Cardiac muscle cell (in vitro differentiated cells and primary cell): ENCODE data around the gene DEPDC4. TPM values are rescaled to one million over a fixed set of nuclear protein-coding genes. Genes with fewer than 3 reads are reported as not detected.
"Not testable (repeated sequence)": the region's sequence is repeated elsewhere in the genome, so short reads cannot be mapped to it uniquely, and the experiment has no call there.

ENCODE experiments used
- DNase-seq, 2 donors: peaks; one replicate each; pipeline versions ENCODE4 v3.0.0 to v3.0.0-alpha.2; 2010 to 2017; ENCODE audit warnings: low read depth in 1 of 2, low spot score in 1 of 2
- H3K27ac ChIP-seq: fragments of 200-600 bp; sonication (generic); 2 replicates; pipeline ENCODE4 v1.5.1; 2016
- H3K27me3 ChIP-seq: fragments of 200-600 bp; sonication (generic); 2 replicates; pipeline ENCODE4 v1.6.0; 2016; ENCODE audit warnings: control low read depth
- H3K36me3 ChIP-seq: fragments of 200-600 bp; sonication (generic); 2 replicates; pipeline ENCODE4 v1.5.1; 2016; ENCODE audit warnings: control low read depth
- H3K4me1 ChIP-seq: fragments of 200-600 bp; sonication (generic); 2 replicates; pipeline ENCODE4 v1.8.1; 2017; ENCODE audit warnings: low read depth, mild to moderate bottlenecking, mixed run types
- H3K4me3 ChIP-seq: fragments of 200-600 bp; sonication (generic); 2 replicates; pipeline ENCODE4 v1.5.1; 2016; ENCODE audit warnings: mild to moderate bottlenecking
- H3K9me3 ChIP-seq: fragments of 200-600 bp; sonication (generic); 2 replicates; pipeline ENCODE4 v1.5.1; 2017; ENCODE audit warnings: low read depth, mild to moderate bottlenecking, control low read depth
- polyA plus RNA-seq: library from polyadenylated mRNA; unstranded; fragments of >200 nt; fragmentation: Nextera tagmentation; extraction: Ambion mirVana; gene quantifications from 2 replicates; pipeline ENCODE4 v1.2.1, GENCODE V29; 2016
- total RNA-seq: library from RNA; depleted of rRNA; stranded (reverse); fragments of >200 nt; gene quantifications from 2 replicates; pipeline ENCODE4 v1.2.3, GENCODE V29; 2016
- TF ChIP-seq, protein P1 (sequence below): IDR thresholded peaks from 2 replicates; pipeline ENCODE4 v1.5.1; 2012; ENCODE audit warnings: low read depth, mild to moderate bottlenecking, low read length

Gene DEPDC4
- total and polyA plus RNA-seq, 2 experiments from 2014 or later: 1.5 to 5.4 TPM

DNA sequence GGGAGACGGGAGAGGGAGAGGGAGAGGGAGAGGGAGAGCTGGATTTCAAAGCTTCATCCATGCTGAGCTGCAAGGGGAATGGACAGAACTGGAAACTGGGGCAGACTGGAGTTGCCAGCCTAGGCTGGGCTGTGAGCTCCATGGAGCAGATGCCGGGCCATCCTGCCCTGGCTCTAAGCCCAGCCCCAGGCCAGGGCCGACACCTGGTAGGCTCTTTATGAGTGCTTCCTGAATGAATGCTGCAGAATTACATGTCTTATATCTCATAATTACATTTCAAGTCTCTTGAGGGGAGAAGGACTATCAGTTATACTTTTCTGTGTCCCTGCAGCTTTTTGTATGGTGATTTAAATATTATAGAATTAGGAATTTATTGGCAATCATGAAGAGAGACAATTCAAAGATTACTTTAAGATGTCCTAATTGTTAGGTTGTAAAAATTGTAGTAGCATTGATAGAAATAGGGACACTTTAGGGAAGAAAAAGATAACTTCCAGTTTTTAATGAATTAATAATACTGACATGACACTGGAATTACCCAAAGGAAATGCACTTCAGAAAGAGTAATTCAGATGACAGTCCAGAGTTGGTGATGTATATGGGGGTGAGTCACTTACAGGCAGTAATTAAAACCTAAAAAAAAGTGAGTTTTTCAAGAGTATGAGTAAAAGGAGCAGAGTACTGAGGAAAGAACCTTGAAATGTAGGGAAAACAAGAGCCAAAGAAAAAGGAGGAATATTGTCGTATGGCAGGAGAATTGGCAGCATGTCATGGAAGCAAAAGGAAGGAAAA, 29.1 kb upstream of the DEPDC4 start:
- Histone ChIP-seq H3K4me3 (no peak overlapping the region), H3K4me1 (no peaks in the 10 kb centered on the region), H3K27ac (no peak overlapping the region), H3K9me3 (no peaks in the 10 kb centered on the region), H3K36me3 (peaks cover 48% of the 10 kb centered on the region), H3K27me3 (no peaks in the 10 kb centered on the region)
- TF ChIP-seq, protein P1, sequence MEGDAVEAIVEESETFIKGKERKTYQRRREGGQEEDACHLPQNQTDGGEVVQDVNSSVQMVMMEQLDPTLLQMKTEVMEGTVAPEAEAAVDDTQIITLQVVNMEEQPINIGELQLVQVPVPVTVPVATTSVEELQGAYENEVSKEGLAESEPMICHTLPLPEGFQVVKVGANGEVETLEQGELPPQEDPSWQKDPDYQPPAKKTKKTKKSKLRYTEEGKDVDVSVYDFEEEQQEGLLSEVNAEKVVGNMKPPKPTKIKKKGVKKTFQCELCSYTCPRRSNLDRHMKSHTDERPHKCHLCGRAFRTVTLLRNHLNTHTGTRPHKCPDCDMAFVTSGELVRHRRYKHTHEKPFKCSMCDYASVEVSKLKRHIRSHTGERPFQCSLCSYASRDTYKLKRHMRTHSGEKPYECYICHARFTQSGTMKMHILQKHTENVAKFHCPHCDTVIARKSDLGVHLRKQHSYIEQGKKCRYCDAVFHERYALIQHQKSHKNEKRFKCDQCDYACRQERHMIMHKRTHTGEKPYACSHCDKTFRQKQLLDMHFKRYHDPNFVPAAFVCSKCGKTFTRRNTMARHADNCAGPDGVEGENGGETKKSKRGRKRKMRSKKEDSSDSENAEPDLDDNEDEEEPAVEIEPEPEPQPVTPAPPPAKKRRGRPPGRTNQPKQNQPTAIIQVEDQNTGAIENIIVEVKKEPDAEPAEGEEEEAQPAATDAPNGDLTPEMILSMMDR: no peak
- DNase-seq: no peak

DNA sequence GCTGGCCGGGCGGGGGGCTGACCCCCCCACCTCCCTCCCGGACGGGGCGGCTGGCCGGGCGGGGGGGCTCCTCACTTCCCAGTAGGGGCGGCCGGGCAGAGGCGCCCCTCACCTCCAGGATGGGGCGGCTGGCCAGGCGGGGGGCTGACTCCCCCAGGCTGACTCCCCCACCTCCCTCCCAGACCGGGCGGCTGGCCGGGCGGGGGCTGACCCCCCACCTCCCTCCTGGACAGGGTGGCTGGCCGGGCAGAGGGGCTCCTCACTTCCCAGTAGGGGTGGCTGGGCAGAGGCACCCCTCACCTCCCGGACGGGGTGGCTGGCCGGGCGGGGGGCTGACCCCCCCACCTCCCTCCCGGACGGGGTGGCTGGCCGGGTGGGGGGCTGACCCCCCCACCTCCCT, 27.5 kb upstream of the DEPDC4 start:
- not testable (repeated sequence) for H3K27me3 ChIP-seq, H3K27ac ChIP-seq, DNase-seq, H3K4me1 ChIP-seq, H3K4me3 ChIP-seq, H3K9me3 ChIP-seq
- peaks cover 38% of the 10 kb centered on the region for H3K36me3 ChIP-seq

DNA sequence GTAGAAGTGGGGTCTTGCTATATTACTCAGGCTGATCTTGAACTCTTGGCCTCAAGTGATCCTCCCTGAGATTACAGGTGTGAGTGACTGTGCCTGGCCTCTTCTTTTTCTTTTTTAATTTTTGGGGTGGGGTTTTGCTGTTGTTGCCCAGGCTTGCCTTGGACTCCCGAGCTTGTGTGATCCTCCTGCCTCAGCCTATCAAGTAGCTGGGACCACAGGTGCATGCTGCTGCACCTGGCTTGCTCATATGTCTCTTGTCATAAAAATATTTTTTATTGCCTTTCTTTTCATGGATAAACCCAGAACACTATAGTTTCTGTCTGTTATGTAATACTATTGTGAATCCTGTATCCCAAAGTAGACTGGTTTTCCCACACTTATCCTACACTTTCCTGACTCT, 26.1 kb upstream of the DEPDC4 start:
- no peak for DNase-seq
- H3K27ac ChIP-seq: no peak overlapping the region
- TF ChIP-seq, protein P1: no peak
- H3K9me3 ChIP-seq: no peaks in the 10 kb centered on the region
- H3K27me3 ChIP-seq: no peaks in the 10 kb centered on the region
- H3K36me3 ChIP-seq: peaks cover 25% of the 10 kb centered on the region
- H3K4me1 ChIP-seq: no peaks in the 10 kb centered on the region
- H3K4me3 ChIP-seq: no peak overlapping the region

DNA sequence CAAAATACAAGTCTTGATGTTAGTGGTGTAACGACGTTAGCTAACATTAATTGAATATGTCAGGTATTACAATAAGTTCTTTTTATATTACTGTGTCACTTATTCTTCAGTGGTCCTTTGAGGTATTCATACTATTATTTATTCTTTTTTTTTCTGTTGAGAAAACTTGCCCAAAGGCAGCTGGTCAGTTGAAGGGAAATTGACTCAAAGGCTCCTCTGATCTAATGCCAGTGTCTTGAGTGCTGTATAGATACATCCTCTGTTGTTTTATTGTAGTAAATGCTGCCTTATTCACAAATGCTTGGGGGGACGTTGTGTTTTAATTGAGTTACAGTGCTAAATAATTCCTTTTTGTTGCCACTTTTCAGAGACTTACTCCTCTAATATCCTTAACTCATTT, 23.1 kb upstream of the DEPDC4 start:
- Histone ChIP-seq H3K9me3 (no peaks in the 10 kb centered on the region), H3K4me1 (no peaks in the 10 kb centered on the region), H3K4me3 (no peak overlapping the region), H3K27me3 (no peaks in the 10 kb centered on the region), H3K27ac (no peak overlapping the region), H3K36me3 (peaks cover 23% of the 10 kb centered on the region)
- TF ChIP-seq, protein P1: no peak
- no peak for DNase-seq

DNA sequence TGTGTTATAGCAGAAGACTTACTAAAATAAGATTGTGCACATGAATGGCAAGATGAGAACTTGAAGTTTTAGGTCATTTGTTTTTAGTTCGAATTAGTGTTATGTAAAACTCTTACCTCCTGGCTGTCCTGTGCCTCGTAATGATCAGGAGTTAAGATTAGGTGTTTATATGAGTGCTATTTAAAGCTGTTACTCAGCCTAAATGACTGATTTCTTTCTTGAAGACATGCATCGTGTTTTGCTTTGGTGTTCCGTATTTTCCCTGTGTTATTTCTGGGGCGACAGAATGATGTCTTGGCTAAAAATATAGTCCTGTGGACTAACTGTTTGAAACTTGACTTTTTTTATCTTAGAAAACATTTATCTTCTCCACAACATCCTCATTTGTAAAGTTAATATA, 22.2 kb upstream of the DEPDC4 start:
- Histone ChIP-seq H3K36me3 (peaks cover 26% of the 10 kb centered on the region), H3K4me3 (no peak overlapping the region), H3K27me3 (no peaks in the 10 kb centered on the region), H3K4me1 (no peaks in the 10 kb centered on the region), H3K27ac (no peak overlapping the region), H3K9me3 (no peaks in the 10 kb centered on the region)
- TF ChIP-seq, protein P1: no peak
- no peak for DNase-seq

DNA sequence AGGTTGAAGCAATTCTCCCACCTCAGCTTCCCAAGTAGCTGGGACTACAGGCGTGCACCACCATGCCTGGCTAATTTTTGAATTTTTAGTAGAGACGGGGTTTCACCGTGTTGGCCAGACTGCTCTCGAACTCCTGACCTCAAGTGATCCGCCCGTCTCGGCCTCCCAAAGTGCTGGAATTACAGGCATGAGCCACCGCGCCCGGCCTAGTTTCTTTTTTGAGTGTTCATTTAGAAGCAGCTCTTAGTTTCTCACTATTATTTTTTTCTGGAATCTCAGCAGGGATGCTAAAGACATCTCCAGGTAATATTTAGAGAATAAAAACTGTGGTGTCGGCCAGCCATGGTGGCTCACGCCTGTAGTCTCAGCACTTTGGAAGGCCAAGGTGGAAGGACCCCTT, 17.7 kb upstream of the DEPDC4 start:
- DNase-seq, H3K27me3 ChIP-seq, H3K9me3 ChIP-seq, H3K27ac ChIP-seq, H3K4me3 ChIP-seq: not testable (repeated sequence)
- Histone ChIP-seq H3K36me3 (peaks cover 18% of the 10 kb centered on the region), H3K4me1 (peaks cover 10% of the 10 kb centered on the region)
